GM12878 (cell line): Measurements from ENCODE around the gene LARP4B. TPM values are rescaled to one million over a fixed set of nuclear protein-coding genes. Genes with fewer than 3 reads are reported as not detected.

ENCODE experiments used
- ATAC-seq: fragments of 200-7000 bp; cut with Tn5 transposase; 3 replicates; pipeline ENCODE4 v1.9.1; 2020; ENCODE audit warnings: mild to moderate bottlenecking, moderate library complexity
- BruUV-seq: library from RNA; stranded (reverse); fragments of 400-500 nt; replicated peaks from 2 replicates; lab custom pipeline; 2021; lab: Mats Ljungman, UMichigan
- CTCF ChIA-PET: fragments of 300-600 bp; sonication (Branson Sonifier 250); formaldehyde crosslinking; extraction: SDS; loops from one replicate; lab custom pipeline; 2021; ENCODE audit warnings: inconsistent platforms; lab: Yijun Ruan, JAX
- POLR2A ChIA-PET: fragments of 350-600 bp; formaldehyde crosslinking; extraction: SDS; loops from one replicate; lab custom pipeline; 2021; ENCODE audit warnings: inconsistent platforms; lab: Charles Lee
- RAD21 ChIA-PET: fragments of 300-600 bp; sonication (Branson Sonifier 250); formaldehyde crosslinking; loops from one replicate; lab custom pipeline; 2023; ENCODE audit warnings: antibody characterized with exemption; ENCODE audit not compliant: unreplicated experiment; lab: Charles Lee
- SMC1A ChIA-PET: fragments of 300-600 bp; sonication (Branson Sonifier 250); formaldehyde crosslinking; loops from one replicate; lab custom pipeline; 2023; ENCODE audit not compliant: unreplicated experiment, uncharacterized antibody; lab: Charles Lee
- DNase-seq: peaks from one replicate; pipeline ENCODE4 v3.0.0-alpha.2; 2011; ENCODE audit warnings: low read depth, low spot score
- FAIRE-seq: peaks from 3 replicates; lab custom pipeline; 2011; peaks lifted over from hg19 to GRCh38; lab: Jason Lieb, UNC
- H2AFZ ChIP-seq: 2 replicates; pipeline ENCODE4 v1.6.0; 2011; ENCODE audit warnings: low read depth, low read length, control low read depth; ENCODE audit not compliant: control insufficient read depth
- H3K27ac ChIP-seq: 2 replicates; pipeline ENCODE4 v1.5.1; 2011; ENCODE audit warnings: control low read depth; ENCODE audit not compliant: control insufficient read depth, insufficient read depth
- H3K27me3 ChIP-seq, 2 experiments: replicated peaks in 1 of 2; 2 replicates each; pipeline versions ENCODE4 v1.6.0 to v1.6.1; 2011; ENCODE audit warnings: low read length in 1 of 2; ENCODE audit not compliant: control insufficient read depth in 2 of 2, insufficient read depth in 2 of 2
- H3K36me3 ChIP-seq, 2 experiments: 2 replicates each; pipeline ENCODE4 v1.5.1; 2011; ENCODE audit warnings: low read length in 1 of 2; ENCODE audit not compliant: control insufficient read depth in 2 of 2, insufficient read depth in 2 of 2
- H3K4me1 ChIP-seq: 2 replicates; pipeline ENCODE4 v1.6.1; 2011; ENCODE audit warnings: mild to moderate bottlenecking, low read length, moderate library complexity, mixed read lengths; ENCODE audit not compliant: control insufficient read depth, insufficient read depth
- H3K4me2 ChIP-seq: 2 replicates; pipeline ENCODE4 v1.6.0; 2011; ENCODE audit warnings: control low read depth; ENCODE audit not compliant: control insufficient read depth, insufficient read depth
- H3K4me3 ChIP-seq: fragments of 200-600 bp; sonication (generic); 2 replicates; pipeline ENCODE4 v1.5.1; 2016
- H3K79me2 ChIP-seq: 2 replicates; pipeline ENCODE4 v1.6.0; 2011; ENCODE audit warnings: low read length; ENCODE audit not compliant: control insufficient read depth, insufficient read depth
- H3K9ac ChIP-seq: 2 replicates; pipeline ENCODE4 v1.8.0; 2011; ENCODE audit warnings: low read length, control low read depth, mixed read lengths; ENCODE audit not compliant: control insufficient read depth, insufficient read depth
- H3K9me3 ChIP-seq: replicated peaks from 3 replicates; pipeline ENCODE4 v1.5.1; 2011; ENCODE audit warnings: mild to moderate bottlenecking, low read length; ENCODE audit not compliant: control insufficient read depth, insufficient read depth
- H4K20me1 ChIP-seq: 2 replicates; pipeline ENCODE4 v1.6.0; 2011; ENCODE audit not compliant: control insufficient read depth, insufficient read depth
- BCL3 ChIP-seq: IDR thresholded peaks from 2 replicates; pipeline ENCODE4 v1.6.1; 2011; ENCODE audit warnings: borderline replicate concordance, low read depth, mild to moderate bottlenecking, moderate library complexity, low read length; ENCODE audit not compliant: insufficient read depth, poor library complexity, severe bottlenecking
- CBFB ChIP-seq: IDR thresholded peaks from 2 replicates; pipeline ENCODE4 v1.6.1; 2016; ENCODE audit warnings: antibody characterized with exemption, low read depth
- CBX5 ChIP-seq: sonication (generic); IDR thresholded peaks from 2 replicates; pipeline ENCODE4 v1.6.1; 2016; ENCODE audit warnings: low read depth, moderate library complexity, mild to moderate bottlenecking, inconsistent platforms
- CTCF ChIP-seq, 3 experiments: IDR thresholded peaks in 2 of 3; conservative IDR thresholded peaks in 1 of 3; 2 replicates each; pipeline ENCODE4 v1.5.1; 2011; ENCODE audit warnings: low read depth in 3 of 3, low read length in 3 of 3, mild to moderate bottlenecking in 3 of 3, control low read depth in 2 of 3, moderate library complexity in 2 of 3, inconsistent platforms in 1 of 3, mixed read lengths in 1 of 3; ENCODE audit not compliant: control insufficient read depth in 2 of 3, insufficient read depth in 1 of 3; ENCODE audit errors: extremely low read depth in 1 of 3
- HDAC6 ChIP-seq: fragments of 200-600 bp; sonication (generic); IDR thresholded peaks from one replicate; pipeline ENCODE4 v1.8.0; 2017; ENCODE audit warnings: antibody characterized with exemption; ENCODE audit not compliant: unreplicated experiment
- IRF4 ChIP-seq: IDR thresholded peaks from 2 replicates; pipeline ENCODE4 v1.6.1; 2011; ENCODE audit warnings: low read depth, low read length
- MTA2 ChIP-seq: fragments of 450-650 bp; IDR thresholded peaks from 2 replicates; pipeline ENCODE4 v1.6.1; 2016; ENCODE audit warnings: low read depth, mild to moderate bottlenecking, moderate library complexity
- NFIC ChIP-seq: IDR thresholded peaks from 2 replicates; pipeline ENCODE4 v1.6.1; 2012; ENCODE audit warnings: low read depth, mild to moderate bottlenecking, inconsistent platforms, low read length, moderate library complexity
- POU2F2 ChIP-seq: IDR thresholded peaks from 3 replicates; pipeline ENCODE4 v1.6.1; 2011; ENCODE audit warnings: low read depth, mild to moderate bottlenecking, low read length, borderline replicate concordance
- ZBTB11 ChIP-seq: fragments of 450-650 bp; formaldehyde crosslinking; IDR thresholded peaks from 2 replicates; pipeline ENCODE4 v1.5.0; 2022; ENCODE audit warnings: mild to moderate bottlenecking, missing genetic modification characterization
- WGBS: methylation state at CpG from one replicate; pipeline ENCODE4 v1.1.6; 2016; ENCODE audit warnings: low lambda C conversion rate; ENCODE audit not compliant: insufficient replicate concordance, insufficient coverage; ENCODE audit errors: missing lambda C conversion rate; 5-methylcytosine and 5-hydroxymethylcytosine counted together
- in situ Hi-C: fragments of 300-500 bp; cut with MboI; formaldehyde crosslinking; loops from 9 replicates; pipeline ENCODE4 v1.14.3; 2018; ENCODE audit warnings: mixed read lengths
- intact Hi-C: fragments of 100-400 bp; cut with micrococcal nuclease; formaldehyde crosslinking; loops from one replicate; pipeline ENCODE4 v1.14.2; 2022; ENCODE audit not compliant: unreplicated experiment
- polyA plus RNA-seq, 11 experiments: library from polyadenylated mRNA; depleted of rRNA in 4 of 11; unstranded in 6 of 11; stranded (reverse) in 5 of 11; fragments of >200 nt; fragmentation: Nextera tagmentation in 4 of 11; fragmentation: Illumina TruSeq in 1 of 11; extraction: Ambion mirVana in 4 of 11; extraction: Trizol in 1 of 11; gene quantifications; 1 replicate in 1 of 11; 2 replicates in 10 of 11; pipeline versions ENCODE4 v1.2.1 to v1.2.3, GENCODE V29; 2011 to 2016; ENCODE audit warnings: inconsistent platforms in 2 of 11, missing spikeins in 2 of 11, low read depth in 1 of 11
- total RNA-seq, 4 experiments: library from RNA; depleted of rRNA in 3 of 4; stranded (reverse); fragments of >200 nt in 3 of 4; fragmentation: Illumina TruSeq in 1 of 4; extraction: Trizol in 1 of 4; gene quantifications; 2 replicates each; pipeline versions ENCODE4 v1.2.1 to v1.2.3, GENCODE V29; 2013 to 2021

The LARP4B gene
- total and polyA plus RNA-seq, 10 of the 15 experiments (the other 5 are each of a cell fraction or from before 2014, with no cell fraction given) = 10.5 to 119 (median 39.4) TPM

DNA sequence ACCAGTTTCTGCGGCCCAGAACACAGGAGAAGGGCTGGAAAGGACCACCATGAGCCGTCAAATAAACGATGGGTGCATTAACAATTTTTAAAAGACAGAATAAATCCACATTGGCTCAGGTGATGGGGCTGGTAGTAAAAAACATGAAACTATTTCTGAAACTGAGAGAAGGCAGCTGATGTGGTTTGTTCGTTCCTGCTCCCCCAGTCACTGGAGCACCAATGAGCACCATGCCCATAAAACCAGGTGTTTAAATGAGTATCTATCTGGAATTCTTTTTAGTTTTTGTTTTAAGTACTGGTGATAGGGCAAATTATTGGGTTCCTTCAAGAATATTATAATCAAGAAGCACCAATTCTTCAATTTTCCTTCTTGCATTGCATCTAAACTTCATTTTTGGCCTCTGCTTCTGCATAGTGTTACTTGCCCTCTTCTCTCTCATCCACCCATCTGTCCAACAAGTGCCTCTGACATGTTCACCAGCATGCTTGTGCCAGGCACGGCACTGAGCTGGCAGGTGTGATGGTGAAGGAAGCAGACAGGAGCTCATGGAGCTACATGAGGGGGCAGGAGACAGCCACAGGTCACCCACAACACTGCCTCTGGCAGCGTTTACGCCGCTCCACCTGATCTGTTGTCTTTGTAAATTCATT, 65.5 kb downstream of the LARP4B start (continued):
- no peak for TF ChIP-seq ZBTB11 (CRISPR knock-in tag)
- TF ChIP-seq MTA2 = no peak
- no peak for TF ChIP-seq POU2F2
- TF ChIP-seq CBX5 = no peak

GRCh38 chr10:865257-865656, 66.2 kb downstream of the LARP4B start:
- H2AFZ ChIP-seq = no peak overlapping the region
- ChIA-PET RAD21 (no interaction called here), SMC1A (no interaction called here), CTCF (interaction anchor here (1.0 kb wide), 1 partner anchor 378 kb away, joined by 4 read pairs; no protein-coding TSS in a partner anchor), POLR2A (no interaction called here)
- H3K4me3 ChIP-seq = no peak overlapping the region
- intact Hi-C loops (no loop called here), in situ Hi-C loops (no loop called here)
- H3K4me2 ChIP-seq = no peak overlapping the region
- WGBS = 96% methylated on average over 8 of the region's 8 CpGs
- H3K79me2 ChIP-seq = peaks cover 11% of the 10 kb centered on the region
- FAIRE-seq (no peak), DNase-seq (no peak), ATAC-seq (no peak)
- H3K9me3 ChIP-seq = no peaks in the 10 kb centered on the region
- no peak overlapping the region for H3K9ac ChIP-seq
- peaks cover 9% of the 10 kb centered on the region for H3K4me1 ChIP-seq
- peaks cover 11 to 33% of the 10 kb centered on the region in 2 experiments for H3K36me3 ChIP-seq
- H3K27me3 ChIP-seq = no peaks in the 10 kb centered on the region
- BruUV-seq = no TSS peak
- TF ChIP-seq CBFB (no peak), NFIC (no peak), BCL3 (peak; percentile 47), CTCF (IDR thresholded peaks at IDR 0.05 in 2 of 3, conservative IDR thresholded peaks at IDR 0.05 in 1 of 3; ENCODE audit: control insufficient read depth in 2 of 3, extremely low read depth in 1 of 3, insufficient read depth in 1 of 3, low read depth in 3 of 3, low read length in 3 of 3) (peak in 1 of 3 experiments; percentile 10; a peak in 1 of 6 replicates), IRF4 (no peak), HDAC6 (no peak)
- H3K27ac ChIP-seq = no peak overlapping the region
- no peaks in the 10 kb centered on the region for H4K20me1 ChIP-seq
